HG02588 (cell line): Measurements from ENCODE around the gene HIRA.
A peak's percentile ranks its signal among the peaks of the same experiment; 100 is the strongest.

Source experiments
- ATAC-seq: cut with Tn5 transposase; IDR thresholded peaks from one replicate; pipeline ENCODE4 v1.9.1; 2021; ENCODE audit warnings: mild to moderate bottlenecking, moderate library complexity; ENCODE audit not compliant: unreplicated experiment

The HIRA gene

GRCh38 chr22:19464546-19464945 lies 33.0 kb upstream of the HIRA start:
- no peak for ATAC-seq

- no peak for ATAC-seq
Measured at GRCh38 chr22:19463491-19464469, 32.2 kb upstream of the HIRA start.

GRCh38 chr22:19463008-19463407 lies 31.5 kb upstream of the HIRA start:
- ATAC-seq, result no peak

- ATAC-seq, result no peak
Measured at GRCh38 chr22:19461506-19461905, 30.0 kb upstream of the HIRA start.

GRCh38 chr22:19460036-19460435 lies 28.5 kb upstream of the HIRA start:
- ATAC-seq, result no peak

GRCh38 chr22:19457828-19458428 lies 26.4 kb upstream of the HIRA start:
- ATAC-seq, result no peak

GRCh38 chr22:19456541-19456940 lies 25.0 kb upstream of the HIRA start:
- ATAC-seq, result no peak

GRCh38 chr22:19455585-19456370 lies 24.2 kb upstream of the HIRA start:
- no peak for ATAC-seq

GRCh38 chr22:19455033-19455432 lies 23.5 kb upstream of the HIRA start:
- no peak for ATAC-seq

GRCh38 chr22:19454156-19454555 lies 22.6 kb upstream of the HIRA start:
- no peak for ATAC-seq

- ATAC-seq, result no peak
Measured at GRCh38 chr22:19453718-19454117, 22.2 kb upstream of the HIRA start.

- no peak for ATAC-seq
Measured at GRCh38 chr22:19451570-19451969, 20.0 kb upstream of the HIRA start.

GRCh38 chr22:19450363-19451175 lies 19.0 kb upstream of the HIRA start:
- no peak for ATAC-seq

- ATAC-seq, result no peak
Measured at GRCh38 chr22:19449422-19449767, 17.9 kb upstream of the HIRA start.

GRCh38 chr22:19448739-19449421 lies 17.3 kb upstream of the HIRA start:
- peak; percentile 42 for ATAC-seq

- ATAC-seq, result no peak
Measured at GRCh38 chr22:19448076-19448607, 16.6 kb upstream of the HIRA start.

GRCh38 chr22:19447330-19448075 lies 16.0 kb upstream of the HIRA start, which contains the start of gene C22orf39:
Gene C22orf39, minus strand, starts transcription at chr22:19447711. Its CDS starts 23 bp downstream, at chr22:19447688.
- peak; percentile 73 for ATAC-seq

- no peak for ATAC-seq
Measured at GRCh38 chr22:19446603-19447329, 15.2 kb upstream of the HIRA start.
